ENCODE data around the gene FBXL17. TPM values are rescaled to one million over a fixed set of nuclear protein-coding genes. Genes with fewer than 3 reads are reported as not detected.

FBXL17 gene
- total RNA-seq, 2 donors from 2014 or later = 14.1 to 22.8 TPM

- Histone ChIP-seq H3K4me3 (no peak overlapping the region), H3K9me3 (no peaks in the 10 kb centered on the region), H3K27ac (no peak overlapping the region), H3K9ac (ENCODE audit: low read depth in 2 of 2, low read length in 2 of 2) (no peak overlapping the region), H3K27me3 (no peaks in the 10 kb centered on the region), H3K4me1 (no peaks in the 10 kb centered on the region), H3K36me3 (no peaks in the 10 kb centered on the region)
- TF ChIP-seq, protein P1, sequence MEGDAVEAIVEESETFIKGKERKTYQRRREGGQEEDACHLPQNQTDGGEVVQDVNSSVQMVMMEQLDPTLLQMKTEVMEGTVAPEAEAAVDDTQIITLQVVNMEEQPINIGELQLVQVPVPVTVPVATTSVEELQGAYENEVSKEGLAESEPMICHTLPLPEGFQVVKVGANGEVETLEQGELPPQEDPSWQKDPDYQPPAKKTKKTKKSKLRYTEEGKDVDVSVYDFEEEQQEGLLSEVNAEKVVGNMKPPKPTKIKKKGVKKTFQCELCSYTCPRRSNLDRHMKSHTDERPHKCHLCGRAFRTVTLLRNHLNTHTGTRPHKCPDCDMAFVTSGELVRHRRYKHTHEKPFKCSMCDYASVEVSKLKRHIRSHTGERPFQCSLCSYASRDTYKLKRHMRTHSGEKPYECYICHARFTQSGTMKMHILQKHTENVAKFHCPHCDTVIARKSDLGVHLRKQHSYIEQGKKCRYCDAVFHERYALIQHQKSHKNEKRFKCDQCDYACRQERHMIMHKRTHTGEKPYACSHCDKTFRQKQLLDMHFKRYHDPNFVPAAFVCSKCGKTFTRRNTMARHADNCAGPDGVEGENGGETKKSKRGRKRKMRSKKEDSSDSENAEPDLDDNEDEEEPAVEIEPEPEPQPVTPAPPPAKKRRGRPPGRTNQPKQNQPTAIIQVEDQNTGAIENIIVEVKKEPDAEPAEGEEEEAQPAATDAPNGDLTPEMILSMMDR (IDR thresholded peaks at IDR 0.05) = no peak
- intact Hi-C loops (cut with DNase I) = no loop called here
- DNase-seq = no peak
These were observed 267.9 kb downstream of the FBXL17 start for GRCh38 chr5:108113950-108114349.

DNA sequence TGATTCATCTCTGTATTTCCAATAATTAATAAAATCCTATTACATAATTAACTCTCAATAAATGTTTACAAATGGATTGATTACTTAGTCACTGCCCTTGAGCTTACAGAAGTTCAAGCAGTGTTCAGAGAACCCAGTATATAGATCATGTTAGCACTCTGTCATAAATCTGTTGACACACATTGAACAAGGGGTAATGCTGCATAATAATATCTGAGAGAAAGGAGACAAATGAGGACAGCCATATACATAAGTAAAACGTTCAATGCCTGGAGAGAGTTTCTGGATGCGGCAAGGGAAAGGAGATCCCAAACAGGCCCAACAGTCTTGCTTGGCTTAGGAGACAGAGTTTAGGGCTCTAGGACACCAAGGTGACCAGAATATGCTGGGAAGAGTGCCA, 270.2 kb downstream of the FBXL17 start:
- intact Hi-C loops (cut with DNase I) = no loop called here
- TF ChIP-seq, protein P1 (IDR thresholded peaks at IDR 0.05) = no peak
- Histone ChIP-seq H3K36me3 (no peaks in the 10 kb centered on the region), H3K27ac (no peak overlapping the region), H3K4me1 (no peaks in the 10 kb centered on the region), H3K27me3 (no peaks in the 10 kb centered on the region), H3K9me3 (no peaks in the 10 kb centered on the region), H3K4me3 (no peak overlapping the region), H3K9ac (ENCODE audit: low read depth in 2 of 2, low read length in 2 of 2) (no peak overlapping the region)
- no peak for DNase-seq

GRCh38 chr5:108109059-108109458, 272.8 kb downstream of the FBXL17 start:
- TF ChIP-seq, protein P1 (IDR thresholded peaks at IDR 0.05) = no peak
- H3K4me3 ChIP-seq = no peak overlapping the region
- DNase-seq = no peak
- H3K9me3 ChIP-seq = no peaks in the 10 kb centered on the region
- intact Hi-C loops (cut with DNase I) = no loop called here
- no peak overlapping the region for H3K27ac ChIP-seq
- H3K36me3 ChIP-seq = no peaks in the 10 kb centered on the region
- H3K27me3 ChIP-seq = no peaks in the 10 kb centered on the region
- no peaks in the 10 kb centered on the region for H3K4me1 ChIP-seq
- no peak overlapping the region for H3K9ac ChIP-seq (ENCODE audit: low read depth in 2 of 2, low read length in 2 of 2)

DNA sequence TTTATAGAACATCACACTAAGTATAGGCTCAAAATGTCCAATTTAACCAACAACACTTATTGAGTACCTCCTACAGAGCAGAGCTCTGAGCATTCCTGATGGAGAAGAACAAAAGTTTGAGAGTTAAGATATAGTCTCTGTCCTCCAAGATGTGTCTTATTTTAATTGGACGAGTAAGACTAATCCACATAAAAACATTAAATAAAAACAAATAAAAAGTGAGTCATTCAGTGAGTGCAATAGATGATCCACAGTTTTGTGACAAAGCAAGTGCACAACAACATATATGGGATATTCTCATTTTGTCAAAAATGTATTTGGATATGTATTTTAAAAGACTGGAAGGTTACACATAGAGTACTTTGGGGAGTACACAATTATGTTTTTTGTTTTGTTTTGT, 277.4 kb downstream of the FBXL17 start:
- Histone ChIP-seq H3K4me1 (no peaks in the 10 kb centered on the region), H3K9ac (ENCODE audit: low read depth in 2 of 2, low read length in 2 of 2) (no peak overlapping the region), H3K27ac (no peak overlapping the region), H3K4me3 (no peak overlapping the region), H3K9me3 (no peaks in the 10 kb centered on the region), H3K27me3 (no peaks in the 10 kb centered on the region), H3K36me3 (no peaks in the 10 kb centered on the region)
- TF ChIP-seq, protein P1 (IDR thresholded peaks at IDR 0.05) = no peak
- no peak for DNase-seq
- intact Hi-C loops (cut with DNase I) = no loop called here

DNA sequence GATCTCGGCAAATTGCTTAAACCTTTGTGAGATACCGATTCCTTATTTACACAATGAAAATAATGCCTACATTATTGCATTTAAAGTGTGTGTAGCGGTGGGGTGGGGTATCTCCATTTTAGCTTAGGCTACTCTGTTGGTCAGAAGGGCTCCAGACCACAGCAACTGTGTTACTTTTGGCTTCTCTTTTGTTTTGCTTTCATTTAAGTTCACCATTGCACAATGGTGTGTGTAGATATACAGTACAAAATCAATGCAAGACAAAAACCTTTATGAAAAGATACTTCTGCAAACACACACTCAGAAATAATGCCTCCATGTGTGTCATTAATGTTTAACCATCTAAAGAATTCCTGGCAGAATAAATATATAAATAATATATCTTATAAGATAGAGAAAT, 279.4 kb downstream of the FBXL17 start:
- TF ChIP-seq, protein P1 (IDR thresholded peaks at IDR 0.05) = no peak
- H3K4me3 ChIP-seq = no peak overlapping the region
- no peaks in the 10 kb centered on the region for H3K27me3 ChIP-seq
- H3K9ac ChIP-seq (ENCODE audit: low read depth in 2 of 2, low read length in 2 of 2) = no peak overlapping the region
- no peaks in the 10 kb centered on the region for H3K4me1 ChIP-seq
- no peaks in the 10 kb centered on the region for H3K9me3 ChIP-seq
- intact Hi-C loops (cut with DNase I) = no loop called here
- no peak for DNase-seq
- H3K36me3 ChIP-seq = no peaks in the 10 kb centered on the region
- H3K27ac ChIP-seq = no peak overlapping the region

DNA sequence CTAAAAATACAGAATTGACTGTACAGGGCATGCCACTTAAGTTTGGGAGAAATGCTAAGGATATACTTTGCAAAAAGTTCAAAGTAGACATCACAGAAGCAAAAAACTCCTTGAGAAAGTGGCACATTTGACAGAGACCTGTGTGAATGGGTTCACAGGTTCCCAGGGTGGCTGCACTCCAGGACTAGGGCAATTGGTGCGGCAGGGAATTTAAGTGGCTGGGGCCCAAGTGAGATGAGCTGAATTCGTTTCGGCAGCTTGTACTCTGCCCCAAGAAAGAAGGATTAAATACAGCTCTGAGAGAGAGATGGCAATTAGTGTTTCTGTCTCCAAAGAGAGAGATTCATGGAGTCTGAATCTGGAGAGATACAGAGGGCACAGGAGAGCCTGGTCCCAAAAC, 280.1 kb downstream of the FBXL17 start:
- intact Hi-C loops (cut with DNase I) = no loop called here
- TF ChIP-seq, protein P1 (IDR thresholded peaks at IDR 0.05) = no peak
- Histone ChIP-seq H3K9me3 (no peaks in the 10 kb centered on the region), H3K27me3 (no peaks in the 10 kb centered on the region), H3K27ac (no peak overlapping the region), H3K4me1 (no peaks in the 10 kb centered on the region), H3K36me3 (no peaks in the 10 kb centered on the region), H3K4me3 (no peak overlapping the region), H3K9ac (ENCODE audit: low read depth in 2 of 2, low read length in 2 of 2) (no peak overlapping the region)
- DNase-seq = no peak
